HepG2 (cell line): ENCODE data around the gene ACE. TPM values are rescaled to one million over a fixed set of nuclear protein-coding genes. Genes with fewer than 3 reads are reported as not detected.

ENCODE experiments used
- DPF2 ChIP-seq: sonication (generic); formaldehyde crosslinking; IDR thresholded peaks from 2 replicates; pipeline ENCODE4 v1.4.0; 2020; ENCODE audit warnings: mild to moderate bottlenecking, low read depth, missing genetic modification reagents, borderline replicate concordance
- GABPA ChIP-seq, 2 experiments: IDR thresholded peaks; 2 replicates each; pipeline ENCODE4 v1.6.1; 2011 to 2016; ENCODE audit warnings: low read depth in 2 of 2, low read length in 1 of 2, missing biosample characterization in 1 of 2, missing genetic modification characterization in 1 of 2
- GZF1 ChIP-seq: sonication (generic); formaldehyde crosslinking; IDR thresholded peaks from 2 replicates; pipeline ENCODE4 v1.5.1; 2020; ENCODE audit warnings: mild to moderate bottlenecking, missing genetic modification reagents
- JUND ChIP-seq: sonication (generic); formaldehyde crosslinking; IDR thresholded peaks from 2 replicates; pipeline ENCODE4 v1.8.0; 2022; ENCODE audit warnings: mild to moderate bottlenecking, missing genetic modification reagents
- MAFG ChIP-seq: sonication (generic); formaldehyde crosslinking; IDR thresholded peaks from 2 replicates; pipeline ENCODE4 v1.5.1; 2020; ENCODE audit warnings: mild to moderate bottlenecking, missing genetic modification reagents
- MIXL1 ChIP-seq: IDR thresholded peaks from 2 replicates; pipeline ENCODE4 v1.6.1; 2016
- PITX1 ChIP-seq: sonication (generic); formaldehyde crosslinking; IDR thresholded peaks from 2 replicates; pipeline ENCODE4 v1.5.1; 2020; ENCODE audit warnings: mild to moderate bottlenecking, missing genetic modification reagents
- PPARG ChIP-seq: conservative IDR thresholded peaks from 2 replicates; pipeline ENCODE4 v1.6.1; 2016; ENCODE audit warnings: missing biosample characterization, missing genetic modification reagents
- RFXANK ChIP-seq: IDR thresholded peaks from 2 replicates; pipeline ENCODE4 v1.6.1; 2016
- SAFB2 ChIP-seq: sonication (generic); formaldehyde crosslinking; IDR thresholded peaks from 2 replicates; pipeline ENCODE4 v1.5.1; 2020; ENCODE audit warnings: missing genetic modification reagents, low read depth, mild to moderate bottlenecking, borderline replicate concordance
- SKI ChIP-seq: fragments of 450-650 bp; IDR thresholded peaks from one replicate; pipeline ENCODE4 v1.6.1; 2018; ENCODE audit warnings: mild to moderate bottlenecking; ENCODE audit not compliant: partially characterized antibody
- SRF ChIP-seq: IDR thresholded peaks from 2 replicates; pipeline ENCODE4 v1.6.1; 2011; ENCODE audit warnings: mild to moderate bottlenecking, low read depth, low read length, moderate library complexity
- TOE1 ChIP-seq: sonication (generic); formaldehyde crosslinking; IDR thresholded peaks from 2 replicates; pipeline ENCODE4 v1.4.0; 2020; ENCODE audit warnings: mild to moderate bottlenecking, missing genetic modification reagents
- ZBTB42 ChIP-seq: sonication (generic); formaldehyde crosslinking; IDR thresholded peaks from 2 replicates; pipeline ENCODE4 v1.5.0; 2020; ENCODE audit warnings: mild to moderate bottlenecking, missing genetic modification reagents
- ZNF331 ChIP-seq: sonication (generic); formaldehyde crosslinking; IDR thresholded peaks from 2 replicates; pipeline ENCODE4 v1.4.0; 2020; ENCODE audit warnings: missing genetic modification reagents
- ZNF34 ChIP-seq: sonication (generic); formaldehyde crosslinking; IDR thresholded peaks from 2 replicates; pipeline ENCODE4 v1.4.0; 2020; ENCODE audit warnings: mild to moderate bottlenecking, missing genetic modification reagents, borderline replicate concordance
- ZNF546 ChIP-seq: sonication (generic); formaldehyde crosslinking; conservative IDR thresholded peaks from 2 replicates; pipeline ENCODE4 v1.8.1; 2023; ENCODE audit warnings: mild to moderate bottlenecking, missing genetic modification reagents
- ZNF619 ChIP-seq: sonication (generic); formaldehyde crosslinking; IDR thresholded peaks from 2 replicates; pipeline ENCODE4 v1.4.0; 2020; ENCODE audit warnings: mild to moderate bottlenecking, missing genetic modification reagents
- polyA plus RNA-seq, 8 experiments: library from polyadenylated mRNA; depleted of rRNA in 3 of 8; stranded (reverse) in 7 of 8; unstranded in 1 of 8; fragments of >200 nt; fragmentation: Illumina TruSeq in 4 of 8; extraction: Trizol in 4 of 8; gene quantifications; 2 replicates each; pipeline versions ENCODE4 v1.2.1 to v1.2.3, GENCODE V29; 2011 to 2016; ENCODE audit warnings: low read depth in 4 of 8, missing spikeins in 1 of 8, mixed read lengths in 1 of 8; ENCODE audit not compliant: insufficient read depth in 1 of 8
- total RNA-seq, 5 experiments: library from RNA; depleted of rRNA; stranded (reverse); fragments of >200 nt; fragmentation: Illumina TruSeq; extraction: Trizol; gene quantifications; 2 replicates each; pipeline ENCODE4 v1.2.3, GENCODE V29; 2016; ENCODE audit warnings: low read depth in 1 of 5
- TF ChIP-seq, protein P1 (sequence below): sonication (generic); formaldehyde crosslinking; IDR thresholded peaks from 2 replicates; pipeline ENCODE4 v1.5.1; 2020; ENCODE audit warnings: mild to moderate bottlenecking, missing genetic modification reagents, moderate library complexity
- TF ChIP-seq, protein P2 (sequence below): sonication (generic); formaldehyde crosslinking; conservative IDR thresholded peaks from 2 replicates; pipeline ENCODE4 v1.4.0; 2020; ENCODE audit warnings: missing genetic modification reagents
- TF ChIP-seq, protein P3 (sequence below): sonication (generic); formaldehyde crosslinking; IDR thresholded peaks from 2 replicates; pipeline ENCODE4 v1.9.0; 2022; ENCODE audit warnings: missing genetic modification reagents, mild to moderate bottlenecking, borderline replicate concordance

The ACE gene
- total and polyA plus RNA-seq, 2 of the 13 experiments (the other 11 are each of a cell fraction or from before 2014, with no cell fraction given): 0.08 to 0.13 TPM

DNA sequence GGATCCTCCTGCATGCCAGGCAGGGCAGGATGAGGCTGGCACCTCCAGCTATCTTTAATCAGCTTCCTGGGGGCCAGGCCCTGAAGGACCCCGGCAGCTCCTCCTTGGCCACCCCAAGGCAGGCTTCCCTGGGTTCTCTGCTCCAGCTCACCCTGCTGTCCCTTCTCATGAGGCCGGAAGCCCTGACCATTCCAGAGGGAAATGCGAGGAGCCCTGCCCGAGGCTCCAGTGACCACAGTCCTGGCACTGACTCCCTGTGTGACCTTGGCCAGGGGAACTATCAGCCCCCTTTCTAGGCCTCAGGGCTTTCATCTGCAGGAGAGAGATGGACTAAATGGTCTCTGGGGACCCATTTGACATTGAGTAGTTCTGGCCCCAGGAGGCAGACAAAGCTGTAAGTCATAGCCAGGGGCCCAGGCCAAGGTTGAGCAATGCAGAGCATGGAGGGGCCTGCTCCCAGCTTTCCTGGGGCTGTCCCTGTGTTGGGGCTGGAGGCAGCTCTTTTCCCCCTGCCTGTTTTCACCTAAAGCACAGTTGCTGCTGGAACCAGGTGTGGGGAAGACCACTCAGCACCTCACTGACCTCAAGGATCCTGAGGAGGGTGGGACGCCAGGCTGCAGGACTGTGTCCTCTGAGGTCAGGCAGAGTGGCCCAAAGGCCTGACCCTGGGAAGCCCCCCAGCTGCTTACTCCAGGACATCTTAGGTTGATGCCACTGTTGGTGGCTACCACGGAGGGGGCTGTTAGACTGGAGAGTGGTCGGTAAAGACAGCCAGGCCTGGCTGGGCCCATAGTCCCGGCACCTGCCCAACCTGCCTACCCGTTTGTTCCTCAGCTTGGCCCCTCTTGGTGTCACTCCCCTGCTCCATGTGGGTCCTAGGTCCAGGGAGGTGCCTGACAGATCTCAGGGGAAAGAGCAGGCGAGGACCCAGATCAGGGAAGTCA lies 54.4 kb downstream of the ACE start (continued):
- peak; percentile 70 for TF ChIP-seq SKI
- no peak for TF ChIP-seq ZNF546 (CRISPR knock-in tag)
- TF ChIP-seq DPF2: peak; percentile 97
- TF ChIP-seq GABPA (IDR thresholded peaks at IDR 0.05; ENCODE audit: low read depth, low read length): no peak
- peak; percentile 65; the same call in 1 of the 2 replicates for TF ChIP-seq GABPA (CRISPR knock-in tag; IDR thresholded peaks at IDR 0.05; ENCODE audit: low read depth)
- TF ChIP-seq ZNF34: 0 out of 2 replicates have a peak, but pooled peaks have one; percentile 64
- TF ChIP-seq ZNF619 (CRISPR knock-in tag): peak; percentile 62; the same call in 1 of the 2 replicates
- peak; percentile 82; the same call in 1 of the 2 replicates for TF ChIP-seq MIXL1 (CRISPR knock-in tag)
- TF ChIP-seq PITX1 (CRISPR knock-in tag): peak; percentile 91
- TF ChIP-seq, protein P1, sequence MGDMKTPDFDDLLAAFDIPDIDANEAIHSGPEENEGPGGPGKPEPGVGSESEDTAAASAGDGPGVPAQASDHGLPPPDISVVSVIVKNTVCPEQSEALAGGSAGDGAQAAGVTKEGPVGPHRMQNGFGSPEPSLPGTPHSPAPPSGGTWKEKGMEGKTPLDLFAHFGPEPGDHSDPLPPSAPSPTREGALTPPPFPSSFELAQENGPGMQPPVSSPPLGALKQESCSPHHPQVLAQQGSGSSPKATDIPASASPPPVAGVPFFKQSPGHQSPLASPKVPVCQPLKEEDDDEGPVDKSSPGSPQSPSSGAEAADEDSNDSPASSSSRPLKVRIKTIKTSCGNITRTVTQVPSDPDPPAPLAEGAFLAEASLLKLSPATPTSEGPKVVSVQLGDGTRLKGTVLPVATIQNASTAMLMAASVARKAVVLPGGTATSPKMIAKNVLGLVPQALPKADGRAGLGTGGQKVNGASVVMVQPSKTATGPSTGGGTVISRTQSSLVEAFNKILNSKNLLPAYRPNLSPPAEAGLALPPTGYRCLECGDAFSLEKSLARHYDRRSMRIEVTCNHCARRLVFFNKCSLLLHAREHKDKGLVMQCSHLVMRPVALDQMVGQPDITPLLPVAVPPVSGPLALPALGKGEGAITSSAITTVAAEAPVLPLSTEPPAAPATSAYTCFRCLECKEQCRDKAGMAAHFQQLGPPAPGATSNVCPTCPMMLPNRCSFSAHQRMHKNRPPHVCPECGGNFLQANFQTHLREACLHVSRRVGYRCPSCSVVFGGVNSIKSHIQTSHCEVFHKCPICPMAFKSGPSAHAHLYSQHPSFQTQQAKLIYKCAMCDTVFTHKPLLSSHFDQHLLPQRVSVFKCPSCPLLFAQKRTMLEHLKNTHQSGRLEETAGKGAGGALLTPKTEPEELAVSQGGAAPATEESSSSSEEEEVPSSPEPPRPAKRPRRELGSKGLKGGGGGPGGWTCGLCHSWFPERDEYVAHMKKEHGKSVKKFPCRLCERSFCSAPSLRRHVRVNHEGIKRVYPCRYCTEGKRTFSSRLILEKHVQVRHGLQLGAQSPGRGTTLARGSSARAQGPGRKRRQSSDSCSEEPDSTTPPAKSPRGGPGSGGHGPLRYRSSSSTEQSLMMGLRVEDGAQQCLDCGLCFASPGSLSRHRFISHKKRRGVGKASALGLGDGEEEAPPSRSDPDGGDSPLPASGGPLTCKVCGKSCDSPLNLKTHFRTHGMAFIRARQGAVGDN (CRISPR knock-in tag): peak; percentile 96
- TF ChIP-seq SRF: peak; percentile 66; the same call in 1 of the 2 replicates
- no peak for TF ChIP-seq ZBTB42 (CRISPR knock-in tag)
- TF ChIP-seq GZF1 (CRISPR knock-in tag): peak; percentile 84; the same call in 1 of the 2 replicates
- TF ChIP-seq SAFB2 (CRISPR knock-in tag): peak; percentile 78; the same call in 1 of the 2 replicates
- TF ChIP-seq, protein P2, sequence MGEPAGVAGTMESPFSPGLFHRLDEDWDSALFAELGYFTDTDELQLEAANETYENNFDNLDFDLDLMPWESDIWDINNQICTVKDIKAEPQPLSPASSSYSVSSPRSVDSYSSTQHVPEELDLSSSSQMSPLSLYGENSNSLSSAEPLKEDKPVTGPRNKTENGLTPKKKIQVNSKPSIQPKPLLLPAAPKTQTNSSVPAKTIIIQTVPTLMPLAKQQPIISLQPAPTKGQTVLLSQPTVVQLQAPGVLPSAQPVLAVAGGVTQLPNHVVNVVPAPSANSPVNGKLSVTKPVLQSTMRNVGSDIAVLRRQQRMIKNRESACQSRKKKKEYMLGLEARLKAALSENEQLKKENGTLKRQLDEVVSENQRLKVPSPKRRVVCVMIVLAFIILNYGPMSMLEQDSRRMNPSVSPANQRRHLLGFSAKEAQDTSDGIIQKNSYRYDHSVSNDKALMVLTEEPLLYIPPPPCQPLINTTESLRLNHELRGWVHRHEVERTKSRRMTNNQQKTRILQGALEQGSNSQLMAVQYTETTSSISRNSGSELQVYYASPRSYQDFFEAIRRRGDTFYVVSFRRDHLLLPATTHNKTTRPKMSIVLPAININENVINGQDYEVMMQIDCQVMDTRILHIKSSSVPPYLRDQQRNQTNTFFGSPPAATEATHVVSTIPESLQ (CRISPR knock-in tag): 0 out of 2 replicates have a peak, but pooled peaks have one; percentile 66
- TF ChIP-seq JUND (CRISPR knock-in tag): peak; percentile 37; the same call in 1 of the 2 replicates
- no peak for TF ChIP-seq RFXANK (CRISPR knock-in tag)
- TF ChIP-seq PPARG (CRISPR knock-in tag): peak; percentile 69; the same call in 1 of the 2 replicates
- TF ChIP-seq, protein P3, sequence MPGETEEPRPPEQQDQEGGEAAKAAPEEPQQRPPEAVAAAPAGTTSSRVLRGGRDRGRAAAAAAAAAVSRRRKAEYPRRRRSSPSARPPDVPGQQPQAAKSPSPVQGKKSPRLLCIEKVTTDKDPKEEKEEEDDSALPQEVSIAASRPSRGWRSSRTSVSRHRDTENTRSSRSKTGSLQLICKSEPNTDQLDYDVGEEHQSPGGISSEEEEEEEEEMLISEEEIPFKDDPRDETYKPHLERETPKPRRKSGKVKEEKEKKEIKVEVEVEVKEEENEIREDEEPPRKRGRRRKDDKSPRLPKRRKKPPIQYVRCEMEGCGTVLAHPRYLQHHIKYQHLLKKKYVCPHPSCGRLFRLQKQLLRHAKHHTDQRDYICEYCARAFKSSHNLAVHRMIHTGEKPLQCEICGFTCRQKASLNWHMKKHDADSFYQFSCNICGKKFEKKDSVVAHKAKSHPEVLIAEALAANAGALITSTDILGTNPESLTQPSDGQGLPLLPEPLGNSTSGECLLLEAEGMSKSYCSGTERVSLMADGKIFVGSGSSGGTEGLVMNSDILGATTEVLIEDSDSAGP: peak; percentile 80; the same call in 1 of the 2 replicates
- TF ChIP-seq TOE1: 0 out of 2 replicates have a peak, but pooled peaks have one; percentile 60
- peak; percentile 95 for TF ChIP-seq ZNF331 (CRISPR knock-in tag)
- TF ChIP-seq MAFG (CRISPR knock-in tag): no peak
